K562 (cell line): Measurements from ENCODE around the gene PPP4R4.

Source experiments
- MCM3 ChIP-seq: fragments of 450-650 bp; IDR thresholded peaks from 2 replicates; pipeline ENCODE4 v1.6.1; 2016
- ZBTB7A ChIP-seq: IDR thresholded peaks from 2 replicates; pipeline ENCODE4 v1.6.1; 2011; ENCODE audit warnings: low read depth, mild to moderate bottlenecking, low read length, moderate library complexity, borderline replicate concordance; ENCODE audit not compliant: control insufficient read depth
- ZC3H8 ChIP-seq: fragments of 450-650 bp; IDR thresholded peaks from 2 replicates; pipeline ENCODE4 v1.6.1; 2017
- TF ChIP-seq, protein P1 (sequence below): fragments of 450-650 bp; IDR thresholded peaks from 2 replicates; pipeline ENCODE4 v1.6.1; 2016; ENCODE audit warnings: borderline replicate concordance
- TF ChIP-seq, protein P2 (sequence below): sonication (generic); formaldehyde crosslinking; IDR thresholded peaks from 2 replicates; pipeline ENCODE4 v1.8.0; 2023; ENCODE audit warnings: mild to moderate bottlenecking, missing genetic modification reagents
- TF ChIP-seq, protein P3 (sequence below): fragments of 450-650 bp; IDR thresholded peaks from 2 replicates; pipeline ENCODE4 v1.6.1; 2016; ENCODE audit warnings: mild to moderate bottlenecking

DNA sequence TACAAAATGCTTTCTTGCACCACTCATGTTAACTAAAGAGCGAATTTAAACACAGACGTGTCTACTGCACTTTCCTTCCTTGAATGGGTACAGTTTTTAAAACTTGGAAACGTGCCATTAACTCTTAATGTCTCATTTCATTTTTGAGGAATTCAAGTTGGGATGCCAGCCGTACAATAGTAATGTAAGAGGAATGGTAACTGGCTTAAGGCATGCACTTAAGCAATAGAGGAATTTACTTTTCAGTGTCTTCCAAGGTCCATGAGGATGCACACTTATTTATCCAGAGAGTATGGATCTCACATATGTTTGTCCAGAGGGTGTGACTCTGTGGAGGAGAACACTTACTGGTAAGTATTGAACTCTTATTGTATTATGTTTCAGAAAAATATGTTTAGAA is 52.9 kb downstream of the PPP4R4 start:
- TF ChIP-seq, protein P1, sequence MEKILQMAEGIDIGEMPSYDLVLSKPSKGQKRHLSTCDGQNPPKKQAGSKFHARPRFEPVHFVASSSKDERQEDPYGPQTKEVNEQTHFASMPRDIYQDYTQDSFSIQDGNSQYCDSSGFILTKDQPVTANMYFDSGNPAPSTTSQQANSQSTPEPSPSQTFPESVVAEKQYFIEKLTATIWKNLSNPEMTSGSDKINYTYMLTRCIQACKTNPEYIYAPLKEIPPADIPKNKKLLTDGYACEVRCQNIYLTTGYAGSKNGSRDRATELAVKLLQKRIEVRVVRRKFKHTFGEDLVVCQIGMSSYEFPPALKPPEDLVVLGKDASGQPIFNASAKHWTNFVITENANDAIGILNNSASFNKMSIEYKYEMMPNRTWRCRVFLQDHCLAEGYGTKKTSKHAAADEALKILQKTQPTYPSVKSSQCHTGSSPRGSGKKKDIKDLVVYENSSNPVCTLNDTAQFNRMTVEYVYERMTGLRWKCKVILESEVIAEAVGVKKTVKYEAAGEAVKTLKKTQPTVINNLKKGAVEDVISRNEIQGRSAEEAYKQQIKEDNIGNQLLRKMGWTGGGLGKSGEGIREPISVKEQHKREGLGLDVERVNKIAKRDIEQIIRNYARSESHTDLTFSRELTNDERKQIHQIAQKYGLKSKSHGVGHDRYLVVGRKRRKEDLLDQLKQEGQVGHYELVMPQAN, result no peak
- TF ChIP-seq ZBTB7A (no peak), MCM3 (no peak), ZC3H8 (no peak)
- TF ChIP-seq, protein P2, sequence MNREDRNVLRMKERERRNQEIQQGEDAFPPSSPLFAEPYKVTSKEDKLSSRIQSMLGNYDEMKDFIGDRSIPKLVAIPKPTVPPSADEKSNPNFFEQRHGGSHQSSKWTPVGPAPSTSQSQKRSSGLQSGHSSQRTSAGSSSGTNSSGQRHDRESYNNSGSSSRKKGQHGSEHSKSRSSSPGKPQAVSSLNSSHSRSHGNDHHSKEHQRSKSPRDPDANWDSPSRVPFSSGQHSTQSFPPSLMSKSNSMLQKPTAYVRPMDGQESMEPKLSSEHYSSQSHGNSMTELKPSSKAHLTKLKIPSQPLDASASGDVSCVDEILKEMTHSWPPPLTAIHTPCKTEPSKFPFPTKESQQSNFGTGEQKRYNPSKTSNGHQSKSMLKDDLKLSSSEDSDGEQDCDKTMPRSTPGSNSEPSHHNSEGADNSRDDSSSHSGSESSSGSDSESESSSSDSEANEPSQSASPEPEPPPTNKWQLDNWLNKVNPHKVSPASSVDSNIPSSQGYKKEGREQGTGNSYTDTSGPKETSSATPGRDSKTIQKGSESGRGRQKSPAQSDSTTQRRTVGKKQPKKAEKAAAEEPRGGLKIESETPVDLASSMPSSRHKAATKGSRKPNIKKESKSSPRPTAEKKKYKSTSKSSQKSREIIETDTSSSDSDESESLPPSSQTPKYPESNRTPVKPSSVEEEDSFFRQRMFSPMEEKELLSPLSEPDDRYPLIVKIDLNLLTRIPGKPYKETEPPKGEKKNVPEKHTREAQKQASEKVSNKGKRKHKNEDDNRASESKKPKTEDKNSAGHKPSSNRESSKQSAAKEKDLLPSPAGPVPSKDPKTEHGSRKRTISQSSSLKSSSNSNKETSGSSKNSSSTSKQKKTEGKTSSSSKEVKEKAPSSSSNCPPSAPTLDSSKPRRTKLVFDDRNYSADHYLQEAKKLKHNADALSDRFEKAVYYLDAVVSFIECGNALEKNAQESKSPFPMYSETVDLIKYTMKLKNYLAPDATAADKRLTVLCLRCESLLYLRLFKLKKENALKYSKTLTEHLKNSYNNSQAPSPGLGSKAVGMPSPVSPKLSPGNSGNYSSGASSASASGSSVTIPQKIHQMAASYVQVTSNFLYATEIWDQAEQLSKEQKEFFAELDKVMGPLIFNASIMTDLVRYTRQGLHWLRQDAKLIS (CRISPR knock-in tag), result no peak
- TF ChIP-seq, protein P3, sequence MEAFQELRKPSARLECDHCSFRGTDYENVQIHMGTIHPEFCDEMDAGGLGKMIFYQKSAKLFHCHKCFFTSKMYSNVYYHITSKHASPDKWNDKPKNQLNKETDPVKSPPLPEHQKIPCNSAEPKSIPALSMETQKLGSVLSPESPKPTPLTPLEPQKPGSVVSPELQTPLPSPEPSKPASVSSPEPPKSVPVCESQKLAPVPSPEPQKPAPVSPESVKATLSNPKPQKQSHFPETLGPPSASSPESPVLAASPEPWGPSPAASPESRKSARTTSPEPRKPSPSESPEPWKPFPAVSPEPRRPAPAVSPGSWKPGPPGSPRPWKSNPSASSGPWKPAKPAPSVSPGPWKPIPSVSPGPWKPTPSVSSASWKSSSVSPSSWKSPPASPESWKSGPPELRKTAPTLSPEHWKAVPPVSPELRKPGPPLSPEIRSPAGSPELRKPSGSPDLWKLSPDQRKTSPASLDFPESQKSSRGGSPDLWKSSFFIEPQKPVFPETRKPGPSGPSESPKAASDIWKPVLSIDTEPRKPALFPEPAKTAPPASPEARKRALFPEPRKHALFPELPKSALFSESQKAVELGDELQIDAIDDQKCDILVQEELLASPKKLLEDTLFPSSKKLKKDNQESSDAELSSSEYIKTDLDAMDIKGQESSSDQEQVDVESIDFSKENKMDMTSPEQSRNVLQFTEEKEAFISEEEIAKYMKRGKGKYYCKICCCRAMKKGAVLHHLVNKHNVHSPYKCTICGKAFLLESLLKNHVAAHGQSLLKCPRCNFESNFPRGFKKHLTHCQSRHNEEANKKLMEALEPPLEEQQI, result no peak
